Endothelial cell of umbilical vein (primary cell): ENCODE results near the gene NYAP1. TPM values are rescaled to one million over a fixed set of nuclear protein-coding genes. Genes with fewer than 3 reads are reported as not detected.

ENCODE experiments used
- BruUV-seq: library from RNA; stranded (reverse); fragments of 400-500 nt; replicated peaks from 2 replicates; lab custom pipeline; 2021; lab: Mats Ljungman, UMichigan
- CTCF ChIA-PET: fragments of 300-600, 350-600 bp; sonication (Branson Sonifier 250); formaldehyde crosslinking; loops from one replicate; lab custom pipeline; 2021; ENCODE audit warnings: antibody characterized with exemption, inconsistent platforms; lab: Charles Lee
- POLR2A ChIA-PET: fragments of 300-600, 350-600 bp; sonication (Branson Sonifier 250); formaldehyde crosslinking; loops from one replicate; lab custom pipeline; 2021; ENCODE audit warnings: antibody characterized with exemption, inconsistent platforms; lab: Charles Lee
- DNase-seq: peaks from one replicate; pipeline ENCODE4 v3.0.0-alpha.2; 2011; ENCODE audit warnings: low read depth, low spot score
- FAIRE-seq: peaks from 2 replicates; lab custom pipeline; 2011; peaks lifted over from hg19 to GRCh38; lab: Jason Lieb, UNC
- H2AFZ ChIP-seq: 2 replicates; pipeline ENCODE4 v1.6.0; 2012; ENCODE audit warnings: low read depth, low read length, control low read depth, inconsistent platforms
- H3K27ac ChIP-seq: 2 replicates; pipeline ENCODE4 v1.5.1; 2011; ENCODE audit warnings: low read depth, mild to moderate bottlenecking, control low read depth, low read length, moderate library complexity; ENCODE audit not compliant: insufficient read depth
- H3K27me3 ChIP-seq, 2 experiments: 2 replicates each; pipeline versions ENCODE4 v1.6.0 to v1.6.1; 2011; ENCODE audit warnings: low read length in 2 of 2, mixed read lengths in 1 of 2; ENCODE audit not compliant: control insufficient read depth in 2 of 2, insufficient read depth in 2 of 2
- H3K36me3 ChIP-seq, 2 experiments: 2 replicates in 1 of 2; 3 replicates in 1 of 2; pipeline ENCODE4 v1.5.1; 2011; ENCODE audit warnings: low read length in 2 of 2, mild to moderate bottlenecking in 1 of 2, moderate library complexity in 1 of 2; ENCODE audit not compliant: control insufficient read depth in 2 of 2, insufficient read depth in 2 of 2; ENCODE audit errors: extremely low read depth in 1 of 2
- H3K4me1 ChIP-seq: 3 replicates; pipeline ENCODE4 v1.5.1; 2011; ENCODE audit warnings: mild to moderate bottlenecking, low read length; ENCODE audit not compliant: control insufficient read depth, insufficient read depth; ENCODE audit errors: extremely low read depth
- H3K4me2 ChIP-seq: 2 replicates; pipeline ENCODE4 v1.6.1; 2011; ENCODE audit warnings: low read length, control low read depth, mixed read lengths; ENCODE audit not compliant: insufficient read depth
- H3K4me3 ChIP-seq, 3 experiments: fragments of 200-600 bp in 1 of 3; sonication (generic), shearing (Covaris generic) in 1 of 3; replicated peaks in 1 of 3; 2 replicates each; pipeline ENCODE4 v1.5.1; 2011 to 2016; ENCODE audit warnings: control low read depth in 3 of 3, low read length in 3 of 3, mild to moderate bottlenecking in 2 of 3, inconsistent platforms in 1 of 3, low read depth in 1 of 3, moderate library complexity in 1 of 3; ENCODE audit not compliant: insufficient read depth in 1 of 3
- H3K79me2 ChIP-seq: 2 replicates; pipeline ENCODE4 v1.6.0; 2012; ENCODE audit warnings: low read length, inconsistent platforms; ENCODE audit not compliant: control insufficient read depth, insufficient read depth
- H3K9ac ChIP-seq: replicated peaks from 2 replicates; pipeline ENCODE3; 2011; ENCODE audit warnings: low read length, control low read depth; ENCODE audit not compliant: insufficient read depth; ENCODE audit errors: extremely low read depth
- H3K9me1 ChIP-seq: replicated peaks from 3 replicates; pipeline ENCODE4 v1.6.0; 2011; ENCODE audit warnings: mild to moderate bottlenecking, low read length; ENCODE audit not compliant: control insufficient read depth, insufficient read depth; ENCODE audit errors: extremely low read depth
- H3K9me3 ChIP-seq: replicated peaks from 2 replicates; pipeline ENCODE4 v1.5.1; 2012; ENCODE audit warnings: low read length, inconsistent platforms; ENCODE audit not compliant: control insufficient read depth, insufficient read depth
- H4K20me1 ChIP-seq: replicated peaks from 2 replicates; pipeline ENCODE3; 2011; ENCODE audit warnings: mild to moderate bottlenecking, low read length; ENCODE audit not compliant: control insufficient read depth, insufficient read depth; ENCODE audit errors: extremely low read depth
- EZH2 ChIP-seq: IDR thresholded peaks from 2 replicates; pipeline ENCODE4 v1.6.1; 2012; ENCODE audit warnings: borderline replicate concordance, low read depth, mild to moderate bottlenecking, moderate library complexity, low read length, inconsistent platforms; ENCODE audit not compliant: severe bottlenecking
- FOS ChIP-seq: IDR thresholded peaks from 2 replicates; pipeline ENCODE4 v1.6.1; 2011; ENCODE audit warnings: mild to moderate bottlenecking, low read length, moderate library complexity, borderline replicate concordance; ENCODE audit not compliant: insufficient read depth
- GATA2 ChIP-seq: IDR thresholded peaks from 2 replicates; pipeline ENCODE4 v1.7.0; 2011; ENCODE audit warnings: low read depth, mild to moderate bottlenecking, moderate library complexity, mixed read lengths, low read length; ENCODE audit not compliant: insufficient read length, insufficient read depth
- JUN ChIP-seq: IDR thresholded peaks from 2 replicates; pipeline ENCODE4 v1.6.1; 2011; ENCODE audit warnings: borderline replicate concordance, low read depth; ENCODE audit not compliant: insufficient read length, insufficient read depth
- MYC ChIP-seq: IDR thresholded peaks from one replicate; pipeline ENCODE4 v1.6.1; 2011; ENCODE audit warnings: mild to moderate bottlenecking, low read depth, low read length
- POLR2A ChIP-seq: IDR thresholded peaks from 2 replicates; pipeline ENCODE4 v1.6.1; 2012; ENCODE audit warnings: low read depth, mild to moderate bottlenecking, control low read depth, low read length
- POLR2AphosphoS5 ChIP-seq: IDR thresholded peaks from 2 replicates; pipeline ENCODE4 v1.6.1; 2012; ENCODE audit warnings: low read depth, mild to moderate bottlenecking, control low read depth, low read length, moderate library complexity; ENCODE audit not compliant: insufficient read depth
- dilution Hi-C: fragments of 300-500 bp; cut with MboI; formaldehyde crosslinking; loops from one replicate; pipeline ENCODE4 v1.15.0; 2019; ENCODE audit warnings: low sequenced_read_pairs; ENCODE audit not compliant: extremely low pct_ligation_motif_present
- intact Hi-C: fragments of 100-400 bp; cut with micrococcal nuclease; formaldehyde crosslinking; loops from one replicate; pipeline ENCODE4 v1.10.0; 2022
- polyA plus RNA-seq, 4 experiments: library from polyadenylated mRNA; depleted of rRNA in 3 of 4; stranded (reverse) in 3 of 4; unstranded in 1 of 4; fragments of >200 nt; gene quantifications; 2 replicates each; pipeline versions ENCODE4 v1.2.1 to v1.2.3, GENCODE V29; 2011 to 2012; ENCODE audit warnings: missing spikeins in 1 of 4
- total RNA-seq: library from RNA; stranded (reverse); gene quantifications from 2 replicates; pipeline ENCODE4 v1.2.3, GENCODE V29; 2021
- TF ChIP-seq, protein P1 (sequence below), 2 donors: IDR thresholded peaks; 1 replicate in 1 of 2; 2 replicates in 1 of 2; pipeline ENCODE4 v1.5.1; 2011; ENCODE audit warnings: low read length in 2 of 2, mild to moderate bottlenecking in 2 of 2, moderate library complexity in 2 of 2, control low read depth in 1 of 2, inconsistent platforms in 1 of 2, low read depth in 1 of 2; ENCODE audit not compliant: insufficient read depth in 1 of 2; ENCODE audit errors: extremely low read depth in 1 of 2
- TF ChIP-seq, protein P2 (sequence below): IDR thresholded peaks from 2 replicates; pipeline ENCODE4 v1.6.1; 2011; ENCODE audit not compliant: insufficient read depth, insufficient read length

The NYAP1 gene
- total and polyA plus RNA-seq, 2 donors (not counting 3 experiments of a cell fraction or from before 2014, with no cell fraction given): 0.37 to 2.8 TPM

DNA sequence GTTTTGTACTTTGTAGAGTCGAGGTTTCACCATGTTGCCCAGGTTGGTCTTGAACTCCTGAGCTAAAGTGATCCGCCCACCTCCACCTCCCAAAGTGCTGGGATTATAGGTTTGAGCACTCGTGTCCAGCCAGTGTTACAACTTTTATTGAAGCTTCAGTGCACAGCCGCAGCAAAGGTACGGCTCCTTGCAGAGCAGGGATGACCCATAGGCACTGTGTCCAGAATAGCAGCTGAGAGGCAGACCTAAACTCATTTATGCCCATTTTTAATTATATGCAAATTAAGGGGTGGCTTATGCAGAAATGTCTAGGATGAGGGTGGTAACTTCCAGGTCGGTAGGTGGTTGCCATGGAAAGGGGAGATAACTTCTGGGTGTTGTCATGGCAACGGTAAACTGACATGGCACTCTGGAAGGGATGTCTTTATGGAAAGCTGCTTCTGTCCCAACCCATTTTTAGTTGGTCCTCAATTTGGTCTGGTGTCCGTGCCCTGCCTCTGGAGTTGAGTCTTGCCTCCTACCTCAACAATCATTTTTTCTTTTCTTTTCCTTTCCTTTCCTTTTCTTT, 22.7 kb downstream of the NYAP1 start:
- no peaks in the 10 kb centered on the region for H3K9me1 ChIP-seq
- no peak overlapping the region for H3K9ac ChIP-seq
- CTCF ChIA-PET: interaction anchor here (0.6 to 1.4 kb wide), 3 partner anchors 9 to 15 kb away, joined by 3 to 7 read pairs (median 4); no protein-coding TSS in a partner anchor
- TF ChIP-seq, protein P1, sequence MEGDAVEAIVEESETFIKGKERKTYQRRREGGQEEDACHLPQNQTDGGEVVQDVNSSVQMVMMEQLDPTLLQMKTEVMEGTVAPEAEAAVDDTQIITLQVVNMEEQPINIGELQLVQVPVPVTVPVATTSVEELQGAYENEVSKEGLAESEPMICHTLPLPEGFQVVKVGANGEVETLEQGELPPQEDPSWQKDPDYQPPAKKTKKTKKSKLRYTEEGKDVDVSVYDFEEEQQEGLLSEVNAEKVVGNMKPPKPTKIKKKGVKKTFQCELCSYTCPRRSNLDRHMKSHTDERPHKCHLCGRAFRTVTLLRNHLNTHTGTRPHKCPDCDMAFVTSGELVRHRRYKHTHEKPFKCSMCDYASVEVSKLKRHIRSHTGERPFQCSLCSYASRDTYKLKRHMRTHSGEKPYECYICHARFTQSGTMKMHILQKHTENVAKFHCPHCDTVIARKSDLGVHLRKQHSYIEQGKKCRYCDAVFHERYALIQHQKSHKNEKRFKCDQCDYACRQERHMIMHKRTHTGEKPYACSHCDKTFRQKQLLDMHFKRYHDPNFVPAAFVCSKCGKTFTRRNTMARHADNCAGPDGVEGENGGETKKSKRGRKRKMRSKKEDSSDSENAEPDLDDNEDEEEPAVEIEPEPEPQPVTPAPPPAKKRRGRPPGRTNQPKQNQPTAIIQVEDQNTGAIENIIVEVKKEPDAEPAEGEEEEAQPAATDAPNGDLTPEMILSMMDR (IDR thresholded peaks at IDR 0.05; ENCODE audit: extremely low read depth in 1 of 2, insufficient read depth in 1 of 2, low read depth in 1 of 2, low read length in 2 of 2): no peak
- no peak for TF ChIP-seq POLR2AphosphoS5
- TF ChIP-seq, protein P2, sequence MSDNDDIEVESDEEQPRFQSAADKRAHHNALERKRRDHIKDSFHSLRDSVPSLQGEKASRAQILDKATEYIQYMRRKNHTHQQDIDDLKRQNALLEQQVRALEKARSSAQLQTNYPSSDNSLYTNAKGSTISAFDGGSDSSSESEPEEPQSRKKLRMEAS: no peak
- no peak for TF ChIP-seq POLR2A
- TF ChIP-seq MYC: no peak
- no peak for TF ChIP-seq FOS
- no peak for TF ChIP-seq GATA2
- TF ChIP-seq EZH2: no peak
- no peak for TF ChIP-seq JUN
- no peaks in the 10 kb centered on the region for H3K36me3 ChIP-seq
- intact Hi-C loops (no loop called here), dilution Hi-C loops (no loop called here)
- H4K20me1 ChIP-seq: no peaks in the 10 kb centered on the region
- DNase-seq (no peak), FAIRE-seq (no peak)
- no peak overlapping the region for H3K4me2 ChIP-seq
- peaks cover 0 to under 1% of the 10 kb centered on the region in 2 experiments for H3K27me3 ChIP-seq
- no peak overlapping the region for H3K27ac ChIP-seq
- H3K79me2 ChIP-seq: no peaks in the 10 kb centered on the region
- POLR2A ChIA-PET: interaction anchor here (0.6 kb wide), 1 partner anchor 38 kb away, joined by 3 read pairs; no protein-coding TSS in a partner anchor
- BruUV-seq: no TSS peak
- H2AFZ ChIP-seq: no peak overlapping the region
- H3K4me1 ChIP-seq: no peaks in the 10 kb centered on the region
- H3K9me3 ChIP-seq: no peaks in the 10 kb centered on the region
- H3K4me3 ChIP-seq: no peak overlapping the region
